HUES64 (cell line): ENCODE results near the gene FUT3.

ENCODE experiments used
- H3K27ac ChIP-seq: 2 replicates; pipeline ENCODE4 v1.7.0; 2013; ENCODE audit warnings: low read depth, low read length, inconsistent platforms
- H3K27me3 ChIP-seq: 2 replicates; pipeline ENCODE4 v1.6.1; 2013; ENCODE audit warnings: mild to moderate bottlenecking, low read length; ENCODE audit not compliant: insufficient read depth
- H3K36me3 ChIP-seq: 2 replicates; pipeline ENCODE4 v1.6.1; 2013; ENCODE audit warnings: mild to moderate bottlenecking, low read length; ENCODE audit not compliant: insufficient read depth
- H3K4me1 ChIP-seq: 2 replicates; pipeline ENCODE4 v1.6.1; 2013; ENCODE audit warnings: mild to moderate bottlenecking, low read length, moderate library complexity; ENCODE audit not compliant: insufficient read depth
- H3K4me3 ChIP-seq: 2 replicates; pipeline ENCODE4 v1.5.1; 2013; ENCODE audit warnings: mild to moderate bottlenecking, low read length, moderate library complexity
- H3K9ac ChIP-seq: 2 replicates; pipeline ENCODE4 v1.6.1; 2013; ENCODE audit warnings: mild to moderate bottlenecking, low read depth, low read length
- H3K9me3 ChIP-seq: 2 replicates; pipeline ENCODE4 v1.6.1; 2013; ENCODE audit warnings: low read depth, low read length; ENCODE audit not compliant: insufficient read depth
- WGBS: fragments of 150-250, 120-280 bp; methylation state at CpG from one replicate; pipeline ENCODE4 v1.1.7; 2013; ENCODE audit warnings: missing lambda C conversion rate; 5-methylcytosine and 5-hydroxymethylcytosine counted together

FUT3 gene

GRCh38 chr19:5827891-5828660 lies 23.2 kb downstream of the FUT3 start:
- WGBS = under 1% methylated on average over 91 of the region's 91 CpGs
- Histone ChIP-seq H3K4me1 (peaks cover 3% of the 10 kb centered on the region; the same call in 1 of the 2 replicates), H3K4me3 (peak overlapping the region; percentile 81), H3K27ac (peak overlapping the region; percentile 81), H3K9me3 (no peaks in the 10 kb centered on the region), H3K9ac (peak overlapping the region; percentile 81), H3K27me3 (no peaks in the 10 kb centered on the region), H3K36me3 (no peaks in the 10 kb centered on the region)

GRCh38 chr19:5827342-5827890 lies 23.8 kb downstream of the FUT3 start:
- WGBS = 16% methylated on average over 36 of the region's 37 CpGs
- H3K9ac ChIP-seq = peak overlapping the region; percentile 81
- no peaks in the 10 kb centered on the region for H3K9me3 ChIP-seq
- H3K4me1 ChIP-seq = peaks cover 3% of the 10 kb centered on the region; the same call in 1 of the 2 replicates
- no peaks in the 10 kb centered on the region for H3K27me3 ChIP-seq
- peak overlapping the region; percentile 81; the same call in 1 of the 2 replicates for H3K27ac ChIP-seq
- H3K36me3 ChIP-seq = no peaks in the 10 kb centered on the region
- peak overlapping the region; percentile 81 for H3K4me3 ChIP-seq

- H3K9ac ChIP-seq = no peak overlapping the region
- H3K27me3 ChIP-seq = no peaks in the 10 kb centered on the region
- H3K4me3 ChIP-seq = peak overlapping the region; percentile 81
- H3K36me3 ChIP-seq = no peaks in the 10 kb centered on the region
- H3K9me3 ChIP-seq = no peaks in the 10 kb centered on the region
- H3K27ac ChIP-seq = no peak overlapping the region
- peaks cover 3% of the 10 kb centered on the region; the same call in 1 of the 2 replicates for H3K4me1 ChIP-seq
- 29% methylated on average over 24 of the region's 24 CpGs for WGBS
Measured at GRCh38 chr19:5826531-5827341, 24.5 kb downstream of the FUT3 start.

- H3K27me3 ChIP-seq = no peaks in the 10 kb centered on the region
- no peak overlapping the region for H3K4me3 ChIP-seq
- WGBS = 95% methylated on average over 21 of the region's 21 CpGs
Measured at GRCh38 chr19:5825178-5825577, 26.1 kb downstream of the FUT3 start.

GRCh38 chr19:5824751-5825150 lies 26.5 kb downstream of the FUT3 start:
- H3K9ac ChIP-seq = no peak overlapping the region

More at GRCh38 chr19:5825178-5825577, 26.1 kb downstream of the FUT3 start:
- no peak overlapping the region for H3K9ac ChIP-seq
- H3K36me3 ChIP-seq = no peaks in the 10 kb centered on the region
- H3K27ac ChIP-seq = no peak overlapping the region
- peaks cover 3% of the 10 kb centered on the region; the same call in 1 of the 2 replicates for H3K4me1 ChIP-seq
- no peaks in the 10 kb centered on the region for H3K9me3 ChIP-seq

GRCh38 chr19:5823579-5824281 lies 27.5 kb downstream of the FUT3 start:
- H3K4me1 ChIP-seq = peaks cover 3% of the 10 kb centered on the region; the same call in 1 of the 2 replicates
- no peak overlapping the region for H3K27ac ChIP-seq
- 83% methylated on average over 30 of the region's 30 CpGs for WGBS
- H3K27me3 ChIP-seq = no peaks in the 10 kb centered on the region
- H3K9ac ChIP-seq = no peak overlapping the region
- no peaks in the 10 kb centered on the region for H3K36me3 ChIP-seq
- no peaks in the 10 kb centered on the region for H3K9me3 ChIP-seq
- no peak overlapping the region for H3K4me3 ChIP-seq

More at GRCh38 chr19:5824751-5825150, 26.5 kb downstream of the FUT3 start:
- WGBS = 89% methylated on average over 10 of the region's 10 CpGs
- H3K27me3 ChIP-seq = no peaks in the 10 kb centered on the region
- H3K4me3 ChIP-seq = no peak overlapping the region
- no peaks in the 10 kb centered on the region for H3K9me3 ChIP-seq
- H3K27ac ChIP-seq = no peak overlapping the region
- H3K36me3 ChIP-seq = no peaks in the 10 kb centered on the region
- peaks cover 3% of the 10 kb centered on the region; the same call in 1 of the 2 replicates for H3K4me1 ChIP-seq

GRCh38 chr19:5822181-5822844 lies 28.9 kb downstream of the FUT3 start:
- WGBS = 88% methylated on average over 30 of the region's 30 CpGs
- Histone ChIP-seq H3K36me3 (no peaks in the 10 kb centered on the region), H3K4me1 (peaks cover 3% of the 10 kb centered on the region; the same call in 1 of the 2 replicates), H3K9me3 (no peaks in the 10 kb centered on the region), H3K9ac (no peak overlapping the region), H3K27me3 (no peaks in the 10 kb centered on the region), H3K4me3 (no peak overlapping the region), H3K27ac (no peak overlapping the region)

GRCh38 chr19:5821521-5822180 lies 29.6 kb downstream of the FUT3 start:
- Histone ChIP-seq H3K27ac (no peak overlapping the region), H3K36me3 (no peaks in the 10 kb centered on the region), H3K9me3 (no peaks in the 10 kb centered on the region), H3K27me3 (no peaks in the 10 kb centered on the region), H3K4me3 (no peak overlapping the region), H3K9ac (no peak overlapping the region), H3K4me1 (peaks cover 3% of the 10 kb centered on the region; the same call in 1 of the 2 replicates)
- WGBS = 78% methylated on average over 8 of the region's 8 CpGs

GRCh38 chr19:5820785-5821184 lies 30.5 kb downstream of the FUT3 start:
- no peaks in the 10 kb centered on the region for H3K36me3 ChIP-seq
- whole genome bisulfite sequencing = 78% methylated on average over 6 of the region's 6 CpGs

GRCh38 chr19:5818594-5818993 lies 32.7 kb downstream of the FUT3 start:
- no peaks in the 10 kb centered on the region for H3K27me3 ChIP-seq
- no peak overlapping the region for H3K9ac ChIP-seq
- no peaks in the 10 kb centered on the region for H3K36me3 ChIP-seq
- no peaks in the 10 kb centered on the region for H3K9me3 ChIP-seq
- H3K27ac ChIP-seq = no peak overlapping the region
- no peaks in the 10 kb centered on the region for H3K4me1 ChIP-seq
- WGBS = 95% methylated on average over 10 of the region's 10 CpGs
- H3K4me3 ChIP-seq = no peak overlapping the region

More at GRCh38 chr19:5820785-5821184, 30.5 kb downstream of the FUT3 start:
- no peaks in the 10 kb centered on the region for H3K27me3 ChIP-seq
- H3K4me1 ChIP-seq = no peaks in the 10 kb centered on the region
- H3K9me3 ChIP-seq = no peaks in the 10 kb centered on the region
- no peak overlapping the region for H3K9ac ChIP-seq
- no peak overlapping the region for H3K4me3 ChIP-seq
- no peak overlapping the region for H3K27ac ChIP-seq
